HEK293 (cell line): ENCODE results near the gene PCP4.

Experiments used
- CTCF ChIA-PET: fragments of 350-600 bp; formaldehyde crosslinking; extraction: SDS; loops from one replicate; lab custom pipeline; 2021; ENCODE audit warnings: antibody characterized with exemption; lab: Yijun Ruan, JAX
- POLR2A ChIA-PET: fragments of 300-600 bp; formaldehyde crosslinking; extraction: SDS; loops from one replicate; lab custom pipeline; 2020; ENCODE audit warnings: antibody characterized with exemption, inconsistent platforms; lab: Yijun Ruan, JAX
- H3K27ac ChIP-seq: fragments of 200-500 bp; sonication (Bioruptor generic); 2 replicates; pipeline ENCODE4 v1.5.1; 2014; ENCODE audit warnings: low read depth, low read length, control low read depth, inconsistent platforms; ENCODE audit errors: extremely low read depth
- H3K36me3 ChIP-seq, 2 experiments: fragments of 200-500 bp in 1 of 2; sonication (Bioruptor generic) in 1 of 2; 1 replicate in 1 of 2; 2 replicates in 1 of 2; pipeline ENCODE4 v1.5.1; 2014 to 2017; ENCODE audit warnings: inconsistent platforms in 2 of 2, low read length in 2 of 2; ENCODE audit not compliant: control insufficient read depth in 2 of 2, insufficient read depth in 1 of 2
- H3K4me1 ChIP-seq: fragments of 200-500 bp; sonication (Bioruptor generic); 2 replicates; pipeline ENCODE4 v1.5.1; 2014; ENCODE audit warnings: mild to moderate bottlenecking, low read length, inconsistent platforms; ENCODE audit not compliant: control insufficient read depth, insufficient read depth
- H3K4me3 ChIP-seq: 2 replicates; pipeline ENCODE4 v1.5.1; 2011; ENCODE audit warnings: low read depth, mild to moderate bottlenecking, control low read depth, low read length, moderate library complexity
- H3K9me3 ChIP-seq: fragments of 200-500 bp; sonication (Bioruptor generic); 2 replicates; pipeline ENCODE4 v1.5.1; 2014; ENCODE audit warnings: low read depth, low read length, inconsistent platforms; ENCODE audit not compliant: control insufficient read depth, insufficient read depth
- TSHZ1 ChIP-seq: fragments of 450-650 bp; formaldehyde crosslinking; IDR thresholded peaks from 2 replicates; pipeline ENCODE4 v1.5.1; 2016; ENCODE audit warnings: missing biosample characterization, missing genetic modification characterization, borderline replicate concordance
- ZBTB1 ChIP-seq: fragments of 450-650 bp; formaldehyde crosslinking; IDR thresholded peaks from 2 replicates; pipeline ENCODE4 v1.5.1; 2016; ENCODE audit warnings: missing biosample characterization, missing genetic modification characterization
- ZBTB11 ChIP-seq: fragments of 450-650 bp; formaldehyde crosslinking; conservative IDR thresholded peaks from 2 replicates; pipeline ENCODE4 v1.5.1; 2016; ENCODE audit warnings: low read depth, missing biosample characterization, missing genetic modification characterization
- ZNF138 ChIP-seq: fragments of 450-650 bp; formaldehyde crosslinking; IDR thresholded peaks from 2 replicates; pipeline ENCODE4 v1.5.1; 2016; ENCODE audit warnings: missing biosample characterization, missing genetic modification characterization, borderline replicate concordance
- ZNF202 ChIP-seq: fragments of 450-650 bp; formaldehyde crosslinking; IDR thresholded peaks from 2 replicates; pipeline ENCODE4 v1.5.1; 2016; ENCODE audit warnings: missing biosample characterization, missing genetic modification characterization, borderline replicate concordance
- ZNF239 ChIP-seq: fragments of 450-650 bp; formaldehyde crosslinking; IDR thresholded peaks from 2 replicates; pipeline ENCODE4 v1.5.1; 2016; ENCODE audit warnings: missing biosample characterization, missing genetic modification characterization
- ZNF423 ChIP-seq: fragments of 450-650 bp; formaldehyde crosslinking; IDR thresholded peaks from 2 replicates; pipeline ENCODE4 v1.5.1; 2016; ENCODE audit warnings: missing biosample characterization, missing genetic modification characterization
- ZNF639 ChIP-seq: fragments of 450-650 bp; formaldehyde crosslinking; IDR thresholded peaks from 2 replicates; pipeline ENCODE4 v1.5.1; 2016; ENCODE audit warnings: missing biosample characterization, missing genetic modification characterization
- ZNF791 ChIP-seq: fragments of 450-650 bp; formaldehyde crosslinking; IDR thresholded peaks from 2 replicates; pipeline ENCODE4 v1.5.1; 2016; ENCODE audit warnings: missing biosample characterization, missing genetic modification characterization
- TF ChIP-seq, protein P1 (sequence below): fragments of 450-650 bp; formaldehyde crosslinking; IDR thresholded peaks from 2 replicates; pipeline ENCODE4 v1.5.1; 2016; ENCODE audit warnings: missing biosample characterization, missing genetic modification characterization
- TF ChIP-seq, protein P2 (sequence below): fragments of 450-650 bp; formaldehyde crosslinking; conservative IDR thresholded peaks from 2 replicates; pipeline ENCODE4 v1.5.1; 2016; ENCODE audit warnings: low read depth, missing biosample characterization, missing genetic modification characterization
- TF ChIP-seq, protein P3 (sequence below): fragments of 450-650 bp; formaldehyde crosslinking; IDR thresholded peaks from 2 replicates; pipeline ENCODE4 v1.5.1; 2017; ENCODE audit warnings: missing biosample characterization, missing genetic modification characterization

The PCP4 gene

DNA sequence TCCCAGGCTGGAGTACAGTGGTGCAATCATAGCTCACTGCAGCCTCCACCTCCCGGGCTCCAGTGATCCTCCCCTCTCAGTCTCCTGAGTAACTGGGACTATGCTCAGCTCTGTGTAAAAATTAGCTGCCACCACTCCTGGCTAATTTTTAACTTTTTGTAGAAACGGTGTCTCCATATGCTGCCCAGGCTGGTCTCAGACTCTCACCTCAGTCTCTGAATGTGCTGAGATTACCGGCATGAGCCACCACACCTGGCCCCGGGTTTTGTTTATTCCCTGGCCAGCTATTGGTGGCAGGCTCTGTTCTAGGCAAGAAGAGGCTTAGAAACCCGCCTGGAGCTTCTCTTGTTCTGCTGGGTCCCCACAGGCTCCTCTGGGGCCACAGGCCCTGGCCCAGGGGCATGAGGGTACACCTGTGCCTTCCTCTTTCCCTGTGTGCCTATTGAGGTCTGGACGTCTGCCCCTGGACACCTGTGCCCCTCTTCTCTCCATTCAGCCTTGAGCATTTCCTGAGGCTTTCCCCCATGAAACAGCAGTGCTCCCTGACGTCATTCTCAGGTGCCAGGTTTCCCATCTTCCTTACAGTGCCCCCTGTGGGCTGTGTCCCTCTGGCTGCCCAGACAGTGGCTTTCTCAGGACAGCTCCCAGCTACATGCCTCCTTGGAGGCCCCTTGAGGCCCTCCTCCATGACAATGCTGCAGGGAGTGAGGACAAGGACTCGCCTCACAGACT is 57.5 kb downstream of the PCP4 start (continued):
- TF ChIP-seq, protein P1, sequence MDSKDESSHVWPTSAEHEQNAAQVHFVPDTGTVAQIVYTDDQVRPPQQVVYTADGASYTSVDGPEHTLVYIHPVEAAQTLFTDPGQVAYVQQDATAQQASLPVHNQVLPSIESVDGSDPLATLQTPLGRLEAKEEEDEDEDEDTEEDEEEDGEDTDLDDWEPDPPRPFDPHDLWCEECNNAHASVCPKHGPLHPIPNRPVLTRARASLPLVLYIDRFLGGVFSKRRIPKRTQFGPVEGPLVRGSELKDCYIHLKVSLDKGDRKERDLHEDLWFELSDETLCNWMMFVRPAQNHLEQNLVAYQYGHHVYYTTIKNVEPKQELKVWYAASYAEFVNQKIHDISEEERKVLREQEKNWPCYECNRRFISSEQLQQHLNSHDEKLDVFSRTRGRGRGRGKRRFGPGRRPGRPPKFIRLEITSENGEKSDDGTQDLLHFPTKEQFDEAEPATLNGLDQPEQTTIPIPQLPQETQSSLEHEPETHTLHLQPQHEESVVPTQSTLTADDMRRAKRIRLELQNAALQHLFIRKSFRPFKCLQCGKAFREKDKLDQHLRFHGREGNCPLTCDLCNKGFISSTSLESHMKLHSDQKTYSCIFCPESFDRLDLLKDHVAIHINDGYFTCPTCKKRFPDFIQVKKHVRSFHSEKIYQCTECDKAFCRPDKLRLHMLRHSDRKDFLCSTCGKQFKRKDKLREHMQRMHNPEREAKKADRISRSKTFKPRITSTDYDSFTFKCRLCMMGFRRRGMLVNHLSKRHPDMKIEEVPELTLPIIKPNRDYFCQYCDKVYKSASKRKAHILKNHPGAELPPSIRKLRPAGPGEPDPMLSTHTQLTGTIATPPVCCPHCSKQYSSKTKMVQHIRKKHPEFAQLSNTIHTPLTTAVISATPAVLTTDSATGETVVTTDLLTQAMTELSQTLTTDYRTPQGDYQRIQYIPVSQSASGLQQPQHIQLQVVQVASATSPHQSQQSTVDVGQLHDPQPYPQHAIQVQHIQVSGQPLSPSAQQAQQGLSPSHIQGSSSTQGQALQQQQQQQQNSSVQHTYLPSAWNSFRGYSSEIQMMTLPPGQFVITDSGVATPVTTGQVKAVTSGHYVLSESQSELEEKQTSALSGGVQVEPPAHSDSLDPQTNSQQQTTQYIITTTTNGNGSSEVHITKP (tag by site-specific recombination) = no peak

DNA sequence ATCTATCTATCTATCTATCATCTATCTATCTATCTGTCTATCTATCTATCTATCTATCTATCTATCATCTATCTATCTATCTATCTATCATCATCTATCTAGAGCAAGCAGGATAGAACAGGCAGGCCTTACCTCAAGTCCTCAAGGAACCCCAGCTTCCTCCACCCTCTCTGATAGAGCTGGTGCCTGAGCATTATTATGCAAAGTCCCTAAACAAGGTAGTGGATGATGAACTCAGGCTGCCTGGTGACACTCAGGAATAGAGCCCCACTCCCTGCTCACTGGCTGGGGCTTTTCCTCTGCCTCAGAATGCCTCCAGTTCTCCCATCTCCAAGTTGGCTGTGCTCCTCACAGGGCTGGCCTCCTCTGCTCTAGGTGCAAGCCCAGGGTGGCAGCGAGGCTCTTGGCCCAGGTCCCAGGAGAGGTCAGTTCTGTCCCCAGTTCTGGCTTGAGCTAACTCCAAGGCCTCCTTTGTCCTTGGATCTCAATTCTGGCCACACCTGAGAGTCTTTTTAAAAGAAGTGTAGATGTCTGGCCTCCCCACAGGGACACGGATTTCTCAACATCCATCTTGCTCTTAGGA is 60.2 kb downstream of the PCP4 start:
- POLR2A ChIA-PET = no interaction called here
- Histone ChIP-seq H3K9me3 (no peaks in the 10 kb centered on the region), H3K27ac (no peak overlapping the region), H3K36me3 (no peaks in the 10 kb centered on the region), H3K4me1 (no peaks in the 10 kb centered on the region), H3K4me3 (no peak overlapping the region)
- CTCF ChIA-PET = no interaction called here
- no peak for TF ChIP-seq ZBTB1 (tag by site-specific recombination)
- TF ChIP-seq, protein P2, sequence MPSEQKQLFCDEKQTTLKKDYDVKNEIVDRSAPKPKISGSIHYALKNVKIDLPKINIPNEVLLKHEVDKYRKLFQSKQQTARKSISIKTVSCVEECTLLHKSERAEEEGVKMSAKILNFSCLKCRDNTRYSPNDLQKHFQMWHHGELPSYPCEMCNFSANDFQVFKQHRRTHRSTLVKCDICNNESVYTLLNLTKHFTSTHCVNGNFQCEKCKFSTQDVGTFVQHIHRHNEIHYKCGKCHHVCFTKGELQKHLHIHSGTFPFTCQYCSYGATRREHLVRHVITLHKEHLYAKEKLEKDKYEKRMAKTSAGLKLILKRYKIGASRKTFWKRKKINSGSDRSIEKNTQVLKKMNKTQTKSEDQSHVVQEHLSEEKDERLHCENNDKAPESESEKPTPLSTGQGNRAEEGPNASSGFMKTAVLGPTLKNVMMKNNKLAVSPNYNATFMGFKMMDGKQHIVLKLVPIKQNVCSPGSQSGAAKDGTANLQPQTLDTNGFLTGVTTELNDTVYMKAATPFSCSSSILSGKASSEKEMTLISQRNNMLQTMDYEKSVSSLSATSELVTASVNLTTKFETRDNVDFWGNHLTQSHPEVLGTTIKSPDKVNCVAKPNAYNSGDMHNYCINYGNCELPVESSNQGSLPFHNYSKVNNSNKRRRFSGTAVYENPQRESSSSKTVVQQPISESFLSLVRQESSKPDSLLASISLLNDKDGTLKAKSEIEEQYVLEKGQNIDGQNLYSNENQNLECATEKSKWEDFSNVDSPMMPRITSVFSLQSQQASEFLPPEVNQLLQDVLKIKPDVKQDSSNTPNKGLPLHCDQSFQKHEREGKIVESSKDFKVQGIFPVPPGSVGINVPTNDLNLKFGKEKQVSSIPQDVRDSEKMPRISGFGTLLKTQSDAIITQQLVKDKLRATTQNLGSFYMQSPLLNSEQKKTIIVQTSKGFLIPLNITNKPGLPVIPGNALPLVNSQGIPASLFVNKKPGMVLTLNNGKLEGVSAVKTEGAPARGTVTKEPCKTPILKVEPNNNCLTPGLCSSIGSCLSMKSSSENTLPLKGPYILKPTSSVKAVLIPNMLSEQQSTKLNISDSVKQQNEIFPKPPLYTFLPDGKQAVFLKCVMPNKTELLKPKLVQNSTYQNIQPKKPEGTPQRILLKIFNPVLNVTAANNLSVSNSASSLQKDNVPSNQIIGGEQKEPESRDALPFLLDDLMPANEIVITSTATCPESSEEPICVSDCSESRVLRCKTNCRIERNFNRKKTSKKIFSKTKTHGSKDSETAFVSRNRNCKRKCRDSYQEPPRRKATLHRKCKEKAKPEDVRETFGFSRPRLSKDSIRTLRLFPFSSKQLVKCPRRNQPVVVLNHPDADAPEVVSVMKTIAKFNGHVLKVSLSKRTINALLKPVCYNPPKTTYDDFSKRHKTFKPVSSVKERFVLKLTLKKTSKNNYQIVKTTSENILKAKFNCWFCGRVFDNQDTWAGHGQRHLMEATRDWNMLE (tag by site-specific recombination) = no peak
- TF ChIP-seq TSHZ1 (tag by site-specific recombination) = no peak
- TF ChIP-seq ZNF791 (tag by site-specific recombination) = no peak
- TF ChIP-seq ZNF202 (tag by site-specific recombination) = no peak
- TF ChIP-seq ZNF138 (tag by site-specific recombination) = no peak
- no peak for TF ChIP-seq ZNF639 (tag by site-specific recombination)
- TF ChIP-seq ZBTB11 (tag by site-specific recombination) = no peak
- no peak for TF ChIP-seq ZNF239 (tag by site-specific recombination)
- TF ChIP-seq ZNF423 (tag by site-specific recombination) = no peak
- TF ChIP-seq, protein P3, sequence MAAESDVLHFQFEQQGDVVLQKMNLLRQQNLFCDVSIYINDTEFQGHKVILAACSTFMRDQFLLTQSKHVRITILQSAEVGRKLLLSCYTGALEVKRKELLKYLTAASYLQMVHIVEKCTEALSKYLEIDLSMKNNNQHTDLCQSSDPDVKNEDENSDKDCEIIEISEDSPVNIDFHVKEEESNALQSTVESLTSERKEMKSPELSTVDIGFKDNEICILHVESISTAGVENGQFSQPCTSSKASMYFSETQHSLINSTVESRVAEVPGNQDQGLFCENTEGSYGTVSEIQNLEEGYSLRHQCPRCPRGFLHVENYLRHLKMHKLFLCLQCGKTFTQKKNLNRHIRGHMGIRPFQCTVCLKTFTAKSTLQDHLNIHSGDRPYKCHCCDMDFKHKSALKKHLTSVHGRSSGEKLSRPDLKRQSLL (tag by site-specific recombination) = no peak
